Keratinocyte (primary cell): ENCODE results near the gene OSBPL1A. TPM values are rescaled to one million over a fixed set of nuclear protein-coding genes. Genes with fewer than 3 reads are reported as not detected.

Source experiments
- DNase-seq: peaks from one replicate; pipeline ENCODE4 v3.0.0-alpha.2; 2011; ENCODE audit warnings: low read depth, missing footprints, low spot score
- FAIRE-seq: peaks from 2 replicates; lab custom pipeline; 2011; peaks lifted over from hg19 to GRCh38; lab: Jason Lieb, UNC
- H2AFZ ChIP-seq: 2 replicates; pipeline ENCODE4 v1.6.0; 2012; ENCODE audit warnings: low read length, control low read depth, inconsistent platforms; ENCODE audit not compliant: control insufficient read depth
- H3K27ac ChIP-seq: 2 replicates; pipeline ENCODE4 v1.5.1; 2011; ENCODE audit warnings: low read length; ENCODE audit not compliant: control insufficient read depth, insufficient read depth
- H3K27me3 ChIP-seq: 3 replicates; pipeline ENCODE4 v1.6.0; 2011; ENCODE audit warnings: low read length; ENCODE audit not compliant: control insufficient read depth, insufficient read depth; ENCODE audit errors: extremely low read depth
- H3K36me3 ChIP-seq, 2 experiments: 2 replicates in 1 of 2; 3 replicates in 1 of 2; pipeline ENCODE4 v1.5.1; 2011; ENCODE audit warnings: low read length in 2 of 2, mild to moderate bottlenecking in 1 of 2; ENCODE audit not compliant: control insufficient read depth in 2 of 2, insufficient read depth in 2 of 2; ENCODE audit errors: extremely low read depth in 1 of 2
- H3K4me1 ChIP-seq: 3 replicates; pipeline ENCODE4 v1.5.1; 2011; ENCODE audit warnings: low read length; ENCODE audit not compliant: control insufficient read depth, insufficient read depth; ENCODE audit errors: extremely low read depth
- H3K4me2 ChIP-seq: 3 replicates; pipeline ENCODE4 v1.6.0; 2011; ENCODE audit warnings: low read depth, low read length; ENCODE audit not compliant: control insufficient read depth, insufficient read depth; ENCODE audit errors: extremely low read depth
- H3K4me3 ChIP-seq, 3 experiments: fragments of 200-600 bp in 1 of 3; sonication (generic) in 1 of 3; 2 replicates in 2 of 3; 3 replicates in 1 of 3; pipeline ENCODE4 v1.5.1; 2011 to 2016; ENCODE audit warnings: low read length in 3 of 3, mild to moderate bottlenecking in 3 of 3, control low read depth in 2 of 3, inconsistent platforms in 1 of 3, low read depth in 1 of 3, mixed read lengths in 1 of 3, mixed run types in 1 of 3, moderate library complexity in 1 of 3; ENCODE audit not compliant: control insufficient read depth in 2 of 3, insufficient read depth in 2 of 3; ENCODE audit errors: extremely low read depth in 1 of 3
- H3K79me2 ChIP-seq: 2 replicates; pipeline ENCODE4 v1.6.0; 2012; ENCODE audit warnings: low read length; ENCODE audit not compliant: control insufficient read depth, insufficient read depth
- H3K9ac ChIP-seq: 3 replicates; pipeline ENCODE4 v1.6.0; 2011; ENCODE audit warnings: low read length; ENCODE audit not compliant: control insufficient read depth, insufficient read depth; ENCODE audit errors: extremely low read depth
- H3K9me1 ChIP-seq: 3 replicates; pipeline ENCODE4 v1.6.0; 2011; ENCODE audit warnings: low read length; ENCODE audit not compliant: control insufficient read depth, insufficient read depth; ENCODE audit errors: extremely low read depth
- H3K9me3 ChIP-seq: 2 replicates; pipeline ENCODE4 v1.5.1; 2012; ENCODE audit warnings: low read depth, low read length; ENCODE audit not compliant: control insufficient read depth
- H4K20me1 ChIP-seq: 3 replicates; pipeline ENCODE4 v1.6.0; 2011; ENCODE audit warnings: low read length; ENCODE audit not compliant: control insufficient read depth, insufficient read depth; ENCODE audit errors: extremely low read depth
- EZH2 ChIP-seq: IDR thresholded peaks from one replicate; pipeline ENCODE4 v1.6.1; 2012; ENCODE audit warnings: inconsistent platforms, mild to moderate bottlenecking, low read length, moderate library complexity
- dilution Hi-C: fragments of 300-500 bp; cut with MboI; formaldehyde crosslinking; loops from one replicate; pipeline ENCODE4 v1.7.0; 2020; ENCODE audit warnings: low sequenced_read_pairs; ENCODE audit not compliant: extremely low pct_ligation_motif_present
- polyA plus RNA-seq, 5 experiments: library from polyadenylated mRNA; depleted of rRNA in 3 of 5; stranded (reverse) in 3 of 5; stranded (forward) in 1 of 5; unstranded in 1 of 5; fragments of >200 nt; gene quantifications; 1 replicate in 1 of 5; 2 replicates in 3 of 5; 3 replicates in 1 of 5; pipeline versions ENCODE4 v1.2.1 to v1.2.3, GENCODE V29; 2011 to 2012; ENCODE audit warnings: missing spikeins in 2 of 5, low read depth in 1 of 5, low replicate concordance in 1 of 5
- TF ChIP-seq, protein P1 (sequence below), 3 experiments: IDR thresholded peaks in 1 of 3; conservative IDR thresholded peaks in 1 of 3; optimal IDR thresholded peaks in 1 of 3; 2 replicates in 2 of 3; 3 replicates in 1 of 3; pipeline versions ENCODE3 to v1.5.1; 2011; ENCODE audit warnings: low read length in 3 of 3, mild to moderate bottlenecking in 3 of 3, moderate library complexity in 2 of 3, control low read depth in 1 of 3, inconsistent platforms in 1 of 3; ENCODE audit not compliant: insufficient read depth in 2 of 3; ENCODE audit errors: extremely low read depth in 1 of 3

OSBPL1A gene
- polyA plus RNA-seq, 1 donor (not counting 4 experiments of a cell fraction or from before 2014, with no cell fraction given): 17.7 TPM

DNA sequence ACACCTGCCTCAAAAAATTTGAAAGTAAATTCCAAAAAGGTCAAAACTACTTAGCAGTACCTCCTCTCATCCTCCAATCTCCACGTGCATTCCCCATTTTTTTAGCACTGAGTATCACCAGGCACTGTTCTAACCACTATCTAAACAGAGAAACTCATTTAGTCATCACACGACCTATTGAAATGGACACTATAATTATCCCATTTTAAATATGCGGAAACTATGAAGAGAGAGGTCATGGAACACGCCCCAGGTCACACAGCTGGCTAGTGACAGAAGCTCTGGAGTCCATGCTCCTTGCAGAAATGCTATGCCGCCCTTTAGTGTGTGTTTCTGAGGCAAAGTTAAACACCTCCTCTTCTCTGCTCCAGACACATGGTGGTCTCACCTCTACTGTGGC lies 159.2 kb downstream of the OSBPL1A start:
- H3K79me2 ChIP-seq: peaks cover 1% of the 10 kb centered on the region
- peaks cover 2% of the 10 kb centered on the region in 2 experiments for H3K36me3 ChIP-seq
- no peak for FAIRE-seq
- dilution Hi-C loops: no loop called here
- H3K4me2 ChIP-seq: no peak overlapping the region
- H2AFZ ChIP-seq: no peak overlapping the region
- no peak overlapping the region for H3K27ac ChIP-seq
- peaks cover 6% of the 10 kb centered on the region for H3K4me1 ChIP-seq
- no peaks in the 10 kb centered on the region for H4K20me1 ChIP-seq
- H3K9me3 ChIP-seq: no peaks in the 10 kb centered on the region
- no peaks in the 10 kb centered on the region for H3K27me3 ChIP-seq
- no peak overlapping the region for H3K4me3 ChIP-seq
- TF ChIP-seq, protein P1, sequence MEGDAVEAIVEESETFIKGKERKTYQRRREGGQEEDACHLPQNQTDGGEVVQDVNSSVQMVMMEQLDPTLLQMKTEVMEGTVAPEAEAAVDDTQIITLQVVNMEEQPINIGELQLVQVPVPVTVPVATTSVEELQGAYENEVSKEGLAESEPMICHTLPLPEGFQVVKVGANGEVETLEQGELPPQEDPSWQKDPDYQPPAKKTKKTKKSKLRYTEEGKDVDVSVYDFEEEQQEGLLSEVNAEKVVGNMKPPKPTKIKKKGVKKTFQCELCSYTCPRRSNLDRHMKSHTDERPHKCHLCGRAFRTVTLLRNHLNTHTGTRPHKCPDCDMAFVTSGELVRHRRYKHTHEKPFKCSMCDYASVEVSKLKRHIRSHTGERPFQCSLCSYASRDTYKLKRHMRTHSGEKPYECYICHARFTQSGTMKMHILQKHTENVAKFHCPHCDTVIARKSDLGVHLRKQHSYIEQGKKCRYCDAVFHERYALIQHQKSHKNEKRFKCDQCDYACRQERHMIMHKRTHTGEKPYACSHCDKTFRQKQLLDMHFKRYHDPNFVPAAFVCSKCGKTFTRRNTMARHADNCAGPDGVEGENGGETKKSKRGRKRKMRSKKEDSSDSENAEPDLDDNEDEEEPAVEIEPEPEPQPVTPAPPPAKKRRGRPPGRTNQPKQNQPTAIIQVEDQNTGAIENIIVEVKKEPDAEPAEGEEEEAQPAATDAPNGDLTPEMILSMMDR (optimal IDR thresholded peaks at IDR 0.05 in 1 of 3, IDR thresholded peaks at IDR 0.05 in 1 of 3, conservative IDR thresholded peaks at IDR 0.05 in 1 of 3; ENCODE audit: extremely low read depth in 1 of 3, insufficient read depth in 2 of 3, low read length in 3 of 3): no peak
- TF ChIP-seq EZH2: no peak
- no peaks in the 10 kb centered on the region for H3K9me1 ChIP-seq
- no peak for DNase-seq
- no peak overlapping the region for H3K9ac ChIP-seq

DNA sequence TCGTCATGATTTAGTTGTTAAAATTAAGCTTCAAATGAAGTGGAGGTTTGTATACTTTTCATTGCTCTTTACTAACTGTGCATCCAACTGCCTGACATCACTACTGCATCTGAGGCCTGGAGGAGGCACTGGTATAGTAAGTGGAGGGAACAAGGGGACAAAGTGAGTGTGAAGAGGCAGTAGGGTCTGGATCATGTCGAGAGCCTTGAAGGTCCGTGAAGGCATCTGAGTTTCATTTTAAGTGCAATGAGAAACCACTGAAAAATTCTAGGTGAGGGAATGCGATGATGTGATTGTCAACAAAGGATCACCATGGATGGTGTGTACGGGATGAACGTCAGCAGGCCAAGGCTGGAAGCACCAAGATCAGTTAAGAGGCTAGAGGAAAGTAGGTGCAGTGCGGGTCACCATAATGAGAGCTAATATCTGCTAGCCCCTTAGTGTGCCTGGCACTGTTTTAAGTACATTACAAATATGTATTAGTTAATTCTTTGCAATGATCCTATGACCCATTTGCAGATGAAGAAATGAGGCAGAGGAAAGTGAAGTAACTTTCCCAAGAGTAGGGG lies 162.7 kb downstream of the OSBPL1A start:
- Histone ChIP-seq H3K4me3 (no peak overlapping the region), H3K27ac (no peak overlapping the region), H3K4me2 (no peak overlapping the region), H3K4me1 (peaks cover 6% of the 10 kb centered on the region), H3K9ac (no peak overlapping the region), H3K79me2 (no peaks in the 10 kb centered on the region), H3K9me3 (no peaks in the 10 kb centered on the region), H3K9me1 (no peaks in the 10 kb centered on the region), H4K20me1 (no peaks in the 10 kb centered on the region), H3K36me3 (peaks cover 2% of the 10 kb centered on the region in 2 experiments), H2AFZ (no peak overlapping the region), H3K27me3 (no peaks in the 10 kb centered on the region)
- no peak for TF ChIP-seq EZH2
- TF ChIP-seq, protein P1 (optimal IDR thresholded peaks at IDR 0.05 in 1 of 3, IDR thresholded peaks at IDR 0.05 in 1 of 3, conservative IDR thresholded peaks at IDR 0.05 in 1 of 3; ENCODE audit: extremely low read depth in 1 of 3, insufficient read depth in 2 of 3, low read length in 3 of 3): no peak
- DNase-seq (no peak), FAIRE-seq (no peak)
- dilution Hi-C loops: no loop called here
